NCI-H226 (cell line): ENCODE results near the gene KCNE2.
"Not testable (repeated sequence)": the region's sequence is repeated elsewhere in the genome, so short reads cannot be mapped to it uniquely, and the experiment has no call there.

Experiments
- DNase-seq: peaks from one replicate; pipeline ENCODE4 v3.0.0-alpha.2; 2015

KCNE2 gene

GRCh38 chr21:34417448-34418077 is 53.8 kb downstream of the KCNE2 start:
- not testable (repeated sequence) for DNase-seq
